SK-N-SH (cell line): Measurements from ENCODE around the gene TUT4.

Source experiments
- CTCF ChIP-seq: fragments of 200-600 bp; sonication (generic); IDR thresholded peaks from 2 replicates; pipeline ENCODE4 v1.6.1; 2017; ENCODE audit warnings: antibody characterized with exemption, mild to moderate bottlenecking, moderate library complexity
- FOSL2 ChIP-seq: IDR thresholded peaks from 2 replicates; pipeline ENCODE4 v1.4.0; 2012; ENCODE audit warnings: low read depth, mild to moderate bottlenecking, moderate library complexity, borderline replicate concordance
- FOXJ3 ChIP-seq: sonication (generic); formaldehyde crosslinking; IDR thresholded peaks from 2 replicates; pipeline ENCODE4 v1.5.1; 2020; ENCODE audit warnings: mild to moderate bottlenecking, missing genetic modification reagents
- FOXM1 ChIP-seq: IDR thresholded peaks from 2 replicates; pipeline ENCODE4 v1.4.0; 2012; ENCODE audit warnings: low read depth, mild to moderate bottlenecking
- MAX ChIP-seq: IDR thresholded peaks from 2 replicates; pipeline ENCODE4 v1.4.0; 2012; ENCODE audit warnings: low read depth
- RCOR1 ChIP-seq: fragments of 150-350 bp; IDR thresholded peaks from 2 replicates; pipeline ENCODE4 v1.6.1; 2017; ENCODE audit warnings: antibody characterized with exemption, low read length
- TCF12 ChIP-seq: IDR thresholded peaks from 2 replicates; pipeline ENCODE4 v1.4.0; 2012

GRCh38 chr1:52590266-52590665 lies 37.4 kb upstream of the TUT4 start:
- TF ChIP-seq CTCF, result no peak
- TF ChIP-seq FOSL2, result no peak
- no peak for TF ChIP-seq RCOR1
- TF ChIP-seq FOXJ3 (CRISPR knock-in tag), result no peak
- no peak for TF ChIP-seq FOXM1
- TF ChIP-seq TCF12, result no peak
- TF ChIP-seq MAX, result no peak
